PFSK-1 (cell line): Measurements from ENCODE around the gene DAAM1.

Experiments used
- FOXP2 ChIP-seq: optimal IDR thresholded peaks from 2 replicates; pipeline ENCODE3; 2011; ENCODE audit warnings: borderline replicate concordance, control low read depth, inconsistent platforms; ENCODE audit not compliant: insufficient read depth; ENCODE audit errors: extremely low read length, extremely low read depth
- POLR2AphosphoS5 ChIP-seq: IDR thresholded peaks from 2 replicates; pipeline ENCODE4 v1.6.1; 2012; ENCODE audit warnings: low read depth, mild to moderate bottlenecking, control low read depth, low read length, moderate library complexity
- REST ChIP-seq, 2 experiments: IDR thresholded peaks; 2 replicates each; pipeline versions ENCODE4 v1.6.1 to v1.8.0; 2011 to 2012; ENCODE audit warnings: low read depth in 2 of 2, low read length in 2 of 2, control low read depth in 1 of 2, inconsistent platforms in 1 of 2, mild to moderate bottlenecking in 1 of 2, moderate library complexity in 1 of 2; ENCODE audit not compliant: insufficient read depth in 1 of 2
- SIN3A ChIP-seq: IDR thresholded peaks from 2 replicates; pipeline ENCODE4 v1.6.1; 2012; ENCODE audit warnings: mild to moderate bottlenecking, low read length, moderate library complexity, borderline replicate concordance; ENCODE audit not compliant: insufficient read depth
- TAF1 ChIP-seq: IDR thresholded peaks from 2 replicates; pipeline ENCODE4 v1.6.1; 2012; ENCODE audit warnings: low read length, control low read depth, borderline replicate concordance; ENCODE audit not compliant: insufficient read depth

Gene DAAM1

DNA sequence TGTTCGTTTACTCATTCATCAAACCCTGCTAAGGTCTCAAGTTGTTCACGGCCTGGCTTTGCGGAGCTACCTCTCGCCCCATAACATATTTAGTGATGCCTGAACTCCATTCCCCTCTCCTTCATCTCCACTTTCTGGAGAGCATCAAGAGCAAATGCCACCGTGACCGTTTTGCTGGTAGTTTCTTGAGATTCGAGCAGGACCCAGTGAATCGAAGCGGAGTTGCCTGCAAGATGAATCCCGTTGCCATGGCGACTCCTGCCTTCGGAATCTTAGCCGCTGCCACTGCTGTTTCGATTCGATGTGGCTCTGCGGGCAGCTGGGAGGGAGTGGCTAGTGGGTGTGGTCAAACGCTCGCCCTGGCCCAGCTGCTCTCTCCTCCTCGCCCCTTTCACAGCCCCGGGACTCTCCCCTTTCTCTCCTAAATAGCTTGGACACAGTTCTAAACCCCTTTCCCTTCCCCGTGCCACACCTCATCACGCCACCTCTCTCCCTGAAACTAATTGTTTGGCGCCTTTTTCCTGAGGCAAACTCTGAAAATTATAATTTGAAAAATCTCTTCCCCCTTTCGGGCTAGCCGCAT, 1.4 kb downstream of the DAAM1 start:
- TF ChIP-seq REST (IDR thresholded peaks at IDR 0.05; ENCODE audit: insufficient read depth in 1 of 2, low read depth in 2 of 2, low read length in 2 of 2) (no peak), SIN3A (peak; percentile 70; the same call in 1 of the 2 replicates)

- no peak for TF ChIP-seq FOXP2
- no peak for TF ChIP-seq SIN3A
- TF ChIP-seq POLR2AphosphoS5, result no peak
- TF ChIP-seq REST (IDR thresholded peaks at IDR 0.05; ENCODE audit: insufficient read depth in 1 of 2, low read depth in 2 of 2, low read length in 2 of 2), result no peak
- TF ChIP-seq TAF1, result no peak
Observed at GRCh38 chr14:59190372-59190771, 1.9 kb downstream of the DAAM1 start.

DNA sequence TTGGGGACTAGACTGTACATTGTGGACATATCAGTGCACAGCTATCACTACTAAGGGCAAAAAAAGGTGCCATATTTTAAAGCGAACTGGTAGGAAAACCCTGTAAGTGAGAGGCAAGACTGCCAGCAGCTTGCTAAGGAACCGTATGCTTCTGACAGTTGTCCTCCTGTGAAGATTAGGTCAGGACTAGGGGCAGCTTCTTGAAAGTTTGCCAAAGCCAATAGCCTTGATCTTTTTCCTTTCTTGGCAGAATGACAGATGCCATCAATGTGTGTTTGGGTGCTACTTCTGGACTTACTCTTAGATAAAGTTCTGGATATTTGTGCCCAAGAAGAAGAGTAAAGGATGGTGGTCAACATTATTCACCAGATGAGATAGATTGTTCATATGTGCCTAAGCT, 7.4 kb downstream of the DAAM1 start:
- TF ChIP-seq FOXP2, result no peak

GRCh38 chr14:59197695-59198262, 9.3 kb downstream of the DAAM1 start:
- no peak for TF ChIP-seq SIN3A
- TF ChIP-seq TAF1, result no peak
- no peak for TF ChIP-seq FOXP2
- TF ChIP-seq REST (IDR thresholded peaks at IDR 0.05; ENCODE audit: insufficient read depth in 1 of 2, low read depth in 2 of 2, low read length in 2 of 2), result no peak
- TF ChIP-seq POLR2AphosphoS5, result no peak

DNA sequence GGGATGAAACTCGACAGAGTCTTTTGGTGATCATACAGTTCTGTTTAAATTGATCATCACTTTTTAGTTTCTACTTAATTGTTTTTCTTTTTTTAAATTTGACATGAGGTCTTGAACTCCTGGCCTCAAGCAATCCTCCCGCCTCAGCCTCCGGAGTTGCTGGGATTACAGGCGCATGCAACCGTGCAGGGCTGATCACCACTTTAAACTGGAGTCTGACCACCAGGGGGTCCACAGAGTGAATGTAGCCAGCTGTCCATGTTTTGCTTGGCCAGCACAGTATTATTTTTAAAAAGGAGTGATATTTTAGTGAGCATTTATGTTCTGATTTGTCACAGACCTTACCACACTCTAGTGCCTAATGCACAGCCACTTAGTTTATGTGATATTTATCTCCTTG, 10.7 kb downstream of the DAAM1 start:
- TF ChIP-seq SIN3A, result no peak
- no peak for TF ChIP-seq POLR2AphosphoS5
- no peak for TF ChIP-seq FOXP2
- no peak for TF ChIP-seq TAF1
- no peak for TF ChIP-seq REST (IDR thresholded peaks at IDR 0.05; ENCODE audit: insufficient read depth in 1 of 2, low read depth in 2 of 2, low read length in 2 of 2)
